Heart left ventricle (tissue), 16 donors: ENCODE results near the gene PALLD. TPM values are rescaled to one million over a fixed set of nuclear protein-coding genes. Genes with fewer than 3 reads are reported as not detected.

Source experiments
- ATAC-seq, 4 donors: fragments of 200-7000 bp; cut with Tn5 transposase; one replicate each; pipeline ENCODE4 v1.9.1; 2020 to 2022; ENCODE audit warnings: moderate library complexity in 4 of 4, mild to moderate bottlenecking in 3 of 4, moderate number of reproducible peaks in 1 of 4
- DNase-seq, 5 donors: peaks; one replicate each; pipeline ENCODE4 v3.0.0-alpha.2; 2020
- H3K27ac ChIP-seq, 12 donors: fragments of 200-600 bp; sonication (generic) in 4 of 12; one replicate each; pipeline versions ENCODE4 v1.5.0 to v1.8.0; 2016 to 2022; ENCODE audit warnings: mild to moderate bottlenecking in 2 of 12
- H3K27me3 ChIP-seq, 9 donors: fragments of 200-600 bp; sonication (generic) in 2 of 9; one replicate each; pipeline versions ENCODE4 v1.5.1 to v1.8.0; 2016 to 2022; ENCODE audit warnings: mild to moderate bottlenecking in 3 of 9
- H3K36me3 ChIP-seq, 9 donors: fragments of 200-600 bp; sonication (generic) in 2 of 9; one replicate each; pipeline versions ENCODE4 v1.5.0 to v1.8.0; 2018 to 2022; ENCODE audit warnings: mild to moderate bottlenecking in 2 of 9
- H3K4me1 ChIP-seq, 12 donors: fragments of 200-600 bp; sonication (generic) in 4 of 12; one replicate each; pipeline versions ENCODE4 v1.5.0 to v1.8.0; 2016 to 2022; ENCODE audit warnings: mild to moderate bottlenecking in 3 of 12
- H3K4me3 ChIP-seq, 12 donors: fragments of 200-600 bp; sonication (generic) in 4 of 12; one replicate each; pipeline versions ENCODE4 v1.5.0 to v1.8.0; 2017 to 2022; ENCODE audit warnings: mild to moderate bottlenecking in 9 of 12, moderate library complexity in 4 of 12
- H3K9me3 ChIP-seq, 12 donors: fragments of 200-600 bp; sonication (generic) in 4 of 12; one replicate each; pipeline versions ENCODE4 v1.5.0 to v1.8.0; 2016 to 2022; ENCODE audit warnings: mild to moderate bottlenecking in 1 of 12
- CTCF ChIP-seq, 12 donors: fragments of 200-600 bp; sonication (generic) in 4 of 12; IDR thresholded peaks; one replicate each; pipeline versions ENCODE4 v1.5.0 to v1.8.0; 2018 to 2022; ENCODE audit warnings: antibody characterized with exemption in 12 of 12, mild to moderate bottlenecking in 5 of 12
- POLR2A ChIP-seq, 2 donors: fragments of 450-650 bp; IDR thresholded peaks; one replicate each; pipeline ENCODE4 v1.6.1; 2017; ENCODE audit warnings: antibody characterized with exemption in 2 of 2, mild to moderate bottlenecking in 2 of 2, moderate library complexity in 2 of 2
- WGBS, 4 donors: extraction: QIAGEN DNeasy Blood & Tissue Kit in 2 of 4; methylation state at CpG; one replicate each; pipeline versions ENCODE4 v1.1.5 to v1.1.7; 2013 to 2018; 5-methylcytosine and 5-hydroxymethylcytosine counted together
- intact Hi-C, 10 donors: fragments of 100-400 bp; cut with DNase I; formaldehyde crosslinking; loops; one replicate each; pipeline versions ENCODE4 v1.11.1 to v1.14.2; 2022
- polyA plus RNA-seq, 2 donors: library from polyadenylated mRNA; stranded (reverse); fragments of 200-250 nt; gene quantifications; one replicate each; pipeline ENCODE4 v1.2.3, GENCODE V29; 2013
- total RNA-seq, 9 donors: library from RNA; depleted of rRNA in 2 of 9; stranded (reverse); fragments of >200 nt in 2 of 9; fragmentation: NEBNext Ultra II Directional in 3 of 9; extraction: Animal tissue kit (Norgen Biotek cat#: 25700) in 3 of 9; gene quantifications; one replicate each; pipeline versions ENCODE4 v1.1.0 to v1.2.4, GENCODE V29; 2016 to 2023
- donor health status: ischemic (EF 13 %, LVEDD 7.1; RV severe dilation, severe dysfunction).
- donor health status: healthy with polysubstance abuse.
- donor health status: DM: no; HTN: yes; CAD: no.
- donor health status: DM: no; HTN: no; CAD: no.
- donor health status: ischemic (EF 25% LVEDD 6.9; RV normal size, moderate dysfunction).
- donor health status: ischemic (EF 25% LVEDD 5.7; RV mildly dilated, moderate dysfunction).
- donor health status: healthy.
- donor health status: DM: yes; HTN: yes; CAD: no.
- donor health status: ischemic (EF 35%, LVEDD 5.7; RV mildly dilated, moderate dysfunction).
- donor health status: nonischemic (EF 11% LVEDD 7.7; RV severe dilation, severe dysfunction).
- donor health status: DM: yes; HTN: yes; CAD: no.
- donor health status: PGD.
- donor health status: ischemic (EF 29% LVEDD 5.4; RV normal size, mild dysfunction).
- donor health status: nonischemic (EF 23%, LVEDD 6.1; RV moderate dilation, normal function).

Gene PALLD
- total and polyA plus RNA-seq, 11 donors = 193 to 1,428 (median 1,015) TPM

GRCh38 chr4:168593399-168593798, 96.5 kb downstream of the PALLD start:
- WGBS, 4 donors = 49 to 64% (median 61%) methylated on average over 4 of the region's 4 CpGs
- intact Hi-C loops = no loop called here
- Histone ChIP-seq H3K9me3 (no peaks in the 10 kb centered on the region), H3K4me3 (no peak overlapping the region), H3K36me3 (no peaks in the 10 kb centered on the region), H3K4me1 (peaks cover 0 to 54% (median 11%) of the 10 kb centered on the region in 12 donors), H3K27me3 (no peaks in the 10 kb centered on the region), H3K27ac (no peak overlapping the region)
- DNase-seq = no peak
- TF ChIP-seq POLR2A (IDR thresholded peaks at IDR 0.05) = no peak
- TF ChIP-seq CTCF (IDR thresholded peaks at IDR 0.05) = no peak
- no peak for ATAC-seq

GRCh38 chr4:168594121-168594520, 97.3 kb downstream of the PALLD start:
- intact Hi-C loops = no loop called here
- H3K4me1 ChIP-seq = peaks cover 0 to 54% (median 8%) of the 10 kb centered on the region in 12 donors

GRCh38 chr4:168598191-168598590, 101.3 kb downstream of the PALLD start:
- Histone ChIP-seq H3K36me3 (no peaks in the 10 kb centered on the region), H3K9me3 (no peaks in the 10 kb centered on the region), H3K27ac (peak overlapping the region in 6 of 12 donors; percentile 3 to 39 (median 12)), H3K27me3 (no peaks in the 10 kb centered on the region), H3K4me3 (no peak overlapping the region), H3K4me1 (peaks cover 0 to 50% (median 4%) of the 10 kb centered on the region in 12 donors)
- TF ChIP-seq POLR2A (IDR thresholded peaks at IDR 0.05) (no peak), CTCF (IDR thresholded peaks at IDR 0.05) (no peak)
- 33 to 69% (median 49%) methylated on average over 1 of the region's 1 CpG for WGBS, 4 donors
- intact Hi-C loops = no loop called here
- DNase-seq (no peak), ATAC-seq (peak; percentile 45 to 77 (median 72))

More at GRCh38 chr4:168594121-168594520, 97.3 kb downstream of the PALLD start:
- WGBS, 4 donors = 83 to 91% (median 90%) methylated on average over 5 of the region's 5 CpGs
- Histone ChIP-seq H3K27ac (no peak overlapping the region), H3K9me3 (no peaks in the 10 kb centered on the region), H3K4me3 (no peak overlapping the region), H3K36me3 (no peaks in the 10 kb centered on the region), H3K27me3 (no peaks in the 10 kb centered on the region)
- ATAC-seq (no peak), DNase-seq (no peak)
- TF ChIP-seq POLR2A (IDR thresholded peaks at IDR 0.05) (no peak), CTCF (IDR thresholded peaks at IDR 0.05) (no peak)

GRCh38 chr4:168600796-168601583, 104.1 kb downstream of the PALLD start:
- Histone ChIP-seq H3K27me3 (no peaks in the 10 kb centered on the region), H3K4me3 (no peak overlapping the region), H3K36me3 (no peaks in the 10 kb centered on the region), H3K27ac (peak overlapping the region in 2 of 12 donors; percentile 1 to 11), H3K4me1 (peaks cover 0 to 53% (median 20%) of the 10 kb centered on the region in 12 donors), H3K9me3 (no peaks in the 10 kb centered on the region)
- no peak for DNase-seq
- TF ChIP-seq CTCF (IDR thresholded peaks at IDR 0.05) (no peak), POLR2A (IDR thresholded peaks at IDR 0.05) (no peak)
- no peak for ATAC-seq
- intact Hi-C loops = no loop called here
- WGBS, 4 donors = 77 to 81% (median 80%) methylated on average over 5 of the region's 5 CpGs
